Mesendoderm (in vitro differentiated cells): ENCODE measurements around the gene CROT.

Experiments used
- DNase-seq: peaks from one replicate; pipeline ENCODE4 v3.0.0; 2013
- H2AK5ac ChIP-seq: 2 replicates; pipeline ENCODE4 v1.6.1; 2013; ENCODE audit warnings: low read length, inconsistent platforms
- H2BK120ac ChIP-seq: 2 replicates; pipeline ENCODE4 v1.6.1; 2013; ENCODE audit warnings: low read depth, mild to moderate bottlenecking, low read length, moderate library complexity, mixed read lengths
- H2BK15ac ChIP-seq: replicated peaks from 2 replicates; pipeline ENCODE4 v1.6.1; 2013; ENCODE audit warnings: low read depth, mild to moderate bottlenecking, moderate library complexity
- H2BK5ac ChIP-seq: 2 replicates; pipeline ENCODE4 v1.6.1; 2013; ENCODE audit warnings: low read length, inconsistent platforms
- H3K18ac ChIP-seq: 2 replicates; pipeline ENCODE4 v1.6.1; 2013; ENCODE audit warnings: mild to moderate bottlenecking, low read length, mixed read lengths
- H3K23ac ChIP-seq: one replicate; pipeline ENCODE4 v1.6.1; 2013; ENCODE audit warnings: low read length
- H3K27ac ChIP-seq: 2 replicates; pipeline ENCODE4 v1.5.1; 2013; ENCODE audit warnings: low read depth, mild to moderate bottlenecking, inconsistent platforms, low read length, moderate library complexity
- H3K27me3 ChIP-seq: 2 replicates; pipeline ENCODE4 v1.6.1; 2013; ENCODE audit warnings: low read length, control low read depth, mild to moderate bottlenecking, inconsistent platforms; ENCODE audit not compliant: insufficient read depth, poor library complexity
- H3K36me3 ChIP-seq: 2 replicates; pipeline ENCODE4 v1.6.1; 2013; ENCODE audit warnings: low read length, inconsistent platforms; ENCODE audit not compliant: control insufficient read depth, insufficient read depth
- H3K4ac ChIP-seq: one replicate; pipeline ENCODE4 v1.6.1; 2013; ENCODE audit warnings: low read depth, mild to moderate bottlenecking, low read length, moderate library complexity
- H3K4me1 ChIP-seq: 2 replicates; pipeline ENCODE4 v1.6.1; 2013; ENCODE audit warnings: low read depth, low read length, inconsistent platforms; ENCODE audit not compliant: control insufficient read depth
- H3K4me2 ChIP-seq: 2 replicates; pipeline ENCODE4 v1.6.1; 2013; ENCODE audit warnings: low read length
- H3K4me3 ChIP-seq: 2 replicates; pipeline ENCODE4 v1.5.1; 2013; ENCODE audit warnings: mild to moderate bottlenecking, low read length
- H3K56ac ChIP-seq: one replicate; pipeline ENCODE4 v1.6.1; 2013; ENCODE audit warnings: low read length
- H3K79me1 ChIP-seq: 2 replicates; pipeline ENCODE4 v1.6.1; 2013; ENCODE audit warnings: low read length, inconsistent platforms
- H3K79me2 ChIP-seq: 2 replicates; pipeline ENCODE4 v1.6.1; 2013; ENCODE audit warnings: mild to moderate bottlenecking, low read length; ENCODE audit not compliant: control insufficient read depth, insufficient read depth
- H3K9ac ChIP-seq: 2 replicates; pipeline ENCODE4 v1.6.1; 2013; ENCODE audit warnings: low read length, inconsistent platforms
- H4K5ac ChIP-seq: one replicate; pipeline ENCODE4 v1.6.1; 2013; ENCODE audit warnings: low read length
- H4K8ac ChIP-seq: one replicate; pipeline ENCODE4 v1.6.1; 2013; ENCODE audit warnings: low read depth, mild to moderate bottlenecking, control low read depth, low read length, moderate library complexity
- WGBS: extraction: QIAGEN DNeasy Blood & Tissue Kit; methylation state at CpG from one replicate; pipeline ENCODE4 v1.1.7; 2013; ENCODE audit warnings: low lambda C conversion rate, missing lambda C conversion rate; ENCODE audit not compliant: insufficient coverage; ENCODE audit errors: extremely low coverage; 5-methylcytosine and 5-hydroxymethylcytosine counted together

The CROT gene

GRCh38 chr7:87344446-87344845, 1.0 kb upstream of the CROT start:
- Histone ChIP-seq H3K23ac (no peak overlapping the region), H2AK5ac (no peak overlapping the region), H2BK120ac (no peak overlapping the region), H3K4me3 (no peak overlapping the region), H3K4me1 (peaks cover 1% of the 10 kb centered on the region), H3K18ac (no peak overlapping the region), H4K5ac (no peak overlapping the region), H2BK5ac (no peak overlapping the region), H3K36me3 (no peaks in the 10 kb centered on the region), H3K56ac (no peak overlapping the region), H3K79me2 (no peaks in the 10 kb centered on the region), H3K27me3 (no peaks in the 10 kb centered on the region), H3K4me2 (no peak overlapping the region), H4K8ac (no peak overlapping the region), H3K9ac (no peak overlapping the region), H2BK15ac (no peak overlapping the region), H3K79me1 (no peaks in the 10 kb centered on the region), H3K4ac (no peak overlapping the region), H3K27ac (no peak overlapping the region)
- WGBS = 100% methylated on average over 1 of the region's 2 CpGs
- no peak for DNase-seq

- WGBS = no CpG with 5 or more reads among the region's 8 CpGs
- Histone ChIP-seq H3K79me1 (no peaks in the 10 kb centered on the region), H3K56ac (peak overlapping the region; percentile 83), H3K18ac (no peak overlapping the region), H2BK15ac (no peak overlapping the region), H4K5ac (peak overlapping the region; percentile 68), H3K27ac (no peak overlapping the region), H3K27me3 (no peaks in the 10 kb centered on the region), H3K36me3 (no peaks in the 10 kb centered on the region), H3K4me2 (peak overlapping the region; percentile 79), H3K79me2 (no peaks in the 10 kb centered on the region), H3K4me1 (peaks cover 1% of the 10 kb centered on the region), H2BK120ac (no peak overlapping the region), H2AK5ac (no peak overlapping the region), H2BK5ac (no peak overlapping the region), H3K4me3 (peak overlapping the region; percentile 65), H4K8ac (no peak overlapping the region), H3K4ac (no peak overlapping the region), H3K23ac (no peak overlapping the region), H3K9ac (peak overlapping the region; percentile 74)
- DNase-seq = no peak
These were observed 503 bp downstream of the CROT start for GRCh38 chr7:87345962-87346371.

GRCh38 chr7:87347207-87347606, 1.7 kb downstream of the CROT start:
- no peak overlapping the region for H2AK5ac ChIP-seq
- no peak overlapping the region for H3K4me3 ChIP-seq
- H3K4me1 ChIP-seq = peaks cover 1% of the 10 kb centered on the region
- DNase-seq = no peak
- no peak overlapping the region for H3K4me2 ChIP-seq
- no peak overlapping the region for H3K27ac ChIP-seq
- H3K23ac ChIP-seq = no peak overlapping the region
- H3K79me2 ChIP-seq = no peaks in the 10 kb centered on the region
- H3K9ac ChIP-seq = no peak overlapping the region
- no peaks in the 10 kb centered on the region for H3K27me3 ChIP-seq
- no CpG with 5 or more reads among the region's 1 CpG for WGBS
- no peak overlapping the region for H4K5ac ChIP-seq
- no peak overlapping the region for H2BK120ac ChIP-seq
- no peaks in the 10 kb centered on the region for H3K36me3 ChIP-seq
- no peak overlapping the region for H3K56ac ChIP-seq
- H4K8ac ChIP-seq = no peak overlapping the region
- H2BK5ac ChIP-seq = no peak overlapping the region
- no peak overlapping the region for H3K4ac ChIP-seq
- no peak overlapping the region for H3K18ac ChIP-seq
- H2BK15ac ChIP-seq = no peak overlapping the region
- no peaks in the 10 kb centered on the region for H3K79me1 ChIP-seq

- no peak overlapping the region for H3K4me2 ChIP-seq
- H2BK15ac ChIP-seq = no peak overlapping the region
- H2BK120ac ChIP-seq = no peak overlapping the region
- no peak overlapping the region for H2BK5ac ChIP-seq
- no peaks in the 10 kb centered on the region for H3K27me3 ChIP-seq
- no peak overlapping the region for H3K23ac ChIP-seq
- no peaks in the 10 kb centered on the region for H3K36me3 ChIP-seq
- no peak overlapping the region for H3K56ac ChIP-seq
- no peak overlapping the region for H3K4me3 ChIP-seq
- no peak for DNase-seq
- no peak overlapping the region for H2AK5ac ChIP-seq
- no CpG with 5 or more reads among the region's 2 CpGs for WGBS
- no peaks in the 10 kb centered on the region for H3K79me1 ChIP-seq
- H4K8ac ChIP-seq = no peak overlapping the region
- no peak overlapping the region for H3K27ac ChIP-seq
- H3K18ac ChIP-seq = no peak overlapping the region
- no peaks in the 10 kb centered on the region for H3K79me2 ChIP-seq
- peaks cover 1% of the 10 kb centered on the region for H3K4me1 ChIP-seq
- H4K5ac ChIP-seq = no peak overlapping the region
- no peak overlapping the region for H3K9ac ChIP-seq
- H3K4ac ChIP-seq = no peak overlapping the region
These were observed 2.2 kb downstream of the CROT start for GRCh38 chr7:87347664-87348063.

- Histone ChIP-seq H3K23ac (no peak overlapping the region), H4K5ac (no peak overlapping the region), H3K4me3 (no peak overlapping the region), H3K36me3 (no peaks in the 10 kb centered on the region), H3K18ac (no peak overlapping the region), H3K27me3 (no peaks in the 10 kb centered on the region), H4K8ac (no peak overlapping the region), H2AK5ac (no peak overlapping the region), H2BK15ac (no peak overlapping the region), H3K27ac (no peak overlapping the region), H3K4me2 (no peak overlapping the region), H2BK5ac (no peak overlapping the region), H3K56ac (no peak overlapping the region), H3K79me2 (no peaks in the 10 kb centered on the region), H3K79me1 (no peaks in the 10 kb centered on the region), H3K4ac (no peak overlapping the region), H3K4me1 (no peaks in the 10 kb centered on the region), H2BK120ac (no peak overlapping the region), H3K9ac (no peak overlapping the region)
- peak; percentile 50 for DNase-seq
- WGBS = no CpG with 5 or more reads among the region's 3 CpGs
These were observed 9.3 kb downstream of the CROT start for GRCh38 chr7:87354749-87355148.

GRCh38 chr7:87356448-87356847, 11.0 kb downstream of the CROT start:
- Histone ChIP-seq H3K4ac (no peak overlapping the region), H3K27me3 (no peaks in the 10 kb centered on the region), H3K9ac (no peak overlapping the region), H3K56ac (no peak overlapping the region), H3K27ac (no peak overlapping the region), H4K8ac (no peak overlapping the region), H3K4me2 (no peak overlapping the region), H3K36me3 (no peaks in the 10 kb centered on the region), H3K79me1 (no peaks in the 10 kb centered on the region), H3K18ac (no peak overlapping the region), H3K4me3 (no peak overlapping the region), H3K79me2 (no peaks in the 10 kb centered on the region), H4K5ac (no peak overlapping the region), H2BK5ac (no peak overlapping the region), H3K23ac (no peak overlapping the region), H2AK5ac (no peak overlapping the region), H2BK15ac (no peak overlapping the region), H3K4me1 (no peaks in the 10 kb centered on the region), H2BK120ac (no peak overlapping the region)
- WGBS = no CpG with 5 or more reads among the region's 1 CpG
- DNase-seq = no peak
